Peyer's patch (tissue), 4 donors: Measurements from ENCODE around the gene COMMD4.

Experiments used
- CTCF ChIP-seq, 6 experiments: fragments of 450-650 bp in 4 of 6; fragments of 200-600 bp in 2 of 6; sonication (generic) in 1 of 6; IDR thresholded peaks; one replicate each; pipeline ENCODE4 v1.5.1; 2017 to 2019; ENCODE audit warnings: antibody characterized with exemption in 6 of 6, mild to moderate bottlenecking in 3 of 6, moderate library complexity in 1 of 6
- POLR2A ChIP-seq, 2 donors: fragments of 450-650 bp; IDR thresholded peaks; one replicate each; pipeline ENCODE4 v1.5.1; 2017; ENCODE audit warnings: antibody characterized with exemption in 2 of 2, mild to moderate bottlenecking in 2 of 2, moderate library complexity in 2 of 2

- TF ChIP-seq CTCF (IDR thresholded peaks at IDR 0.05) (no peak), POLR2A (IDR thresholded peaks at IDR 0.05) (no peak)
Observed at GRCh38 chr15:75313116-75313845, 22.6 kb upstream of the COMMD4 start.
